Measurements from ENCODE around the gene CEP85L.
"Not testable (repeated sequence)": the region's sequence is repeated elsewhere in the genome, so short reads cannot be mapped to it uniquely, and the experiment has no call there.

CEP85L gene

DNA sequence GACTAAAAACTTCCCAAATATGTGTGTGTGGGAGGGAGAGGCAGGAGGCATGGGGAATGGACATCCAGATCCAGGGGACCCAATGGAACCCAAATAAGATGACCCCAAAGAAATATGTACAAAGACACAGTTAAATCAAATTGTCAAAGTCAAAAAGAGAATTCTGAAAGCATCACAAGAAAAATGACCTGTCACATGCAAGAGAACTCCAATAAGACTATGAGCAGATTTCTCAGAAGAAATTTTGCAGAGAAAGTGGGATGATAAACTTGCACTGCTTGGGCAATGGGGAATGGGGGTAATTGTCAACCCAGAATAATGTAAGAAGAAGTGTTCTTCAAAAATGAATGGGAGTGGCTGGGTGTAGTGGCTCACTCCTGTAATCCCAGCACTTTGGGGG lies 162.8 kb downstream of the CEP85L start:
- FAIRE-seq: no peak
- no peak for TF ChIP-seq POLR2A (IDR thresholded peaks at IDR 0.05; ENCODE audit: low read depth, low read length)
- DNase-seq (ENCODE audit: insufficient read length, low spot score): no peak

DNA sequence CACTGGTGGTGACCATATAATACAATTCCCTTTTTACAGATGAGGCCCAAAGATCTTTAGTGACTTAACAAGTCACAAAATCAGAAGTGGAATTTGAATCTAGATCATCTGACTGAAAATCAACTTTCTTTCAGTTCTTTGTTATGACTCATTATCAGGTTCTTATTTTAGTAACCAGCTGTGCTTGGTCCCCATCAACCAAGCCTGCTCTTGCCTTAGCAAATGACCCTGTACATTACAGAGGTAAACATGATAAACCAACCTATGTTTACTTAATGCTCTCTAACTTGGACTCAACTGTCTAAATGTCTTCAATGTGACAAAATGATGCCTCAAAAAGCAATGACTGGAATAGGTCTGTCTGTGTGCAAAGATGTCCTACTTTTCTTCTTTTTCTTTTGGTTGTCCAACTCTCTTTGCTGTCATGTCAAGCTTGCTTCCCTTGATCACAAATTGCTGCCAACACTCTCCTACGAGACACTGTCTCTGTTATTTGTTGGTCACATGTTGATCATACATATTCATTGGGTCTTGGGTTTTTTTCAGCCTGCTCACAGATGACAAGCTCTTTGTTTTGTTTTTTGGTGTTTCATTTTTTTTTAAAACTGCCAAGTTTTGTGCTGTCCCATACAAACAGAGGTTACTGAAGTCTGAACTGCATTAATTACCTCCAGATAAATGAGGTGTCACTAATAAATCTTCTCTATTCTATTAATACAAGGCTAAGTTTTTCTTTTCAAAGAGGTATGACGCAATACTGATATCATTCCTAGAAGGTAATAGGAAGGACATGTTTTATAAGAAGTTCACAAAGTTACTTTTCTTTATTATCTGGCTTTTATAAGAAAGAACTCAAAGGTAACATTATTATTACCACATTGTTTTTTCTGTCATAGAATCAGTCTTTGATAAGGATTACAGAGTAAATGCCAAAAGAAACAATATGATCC lies 165.5 kb downstream of the CEP85L start:
- FAIRE-seq: no peak
- TF ChIP-seq POLR2A (IDR thresholded peaks at IDR 0.05; ENCODE audit: low read depth, low read length): no peak
- no peak for DNase-seq (ENCODE audit: insufficient read length, low spot score)

DNA sequence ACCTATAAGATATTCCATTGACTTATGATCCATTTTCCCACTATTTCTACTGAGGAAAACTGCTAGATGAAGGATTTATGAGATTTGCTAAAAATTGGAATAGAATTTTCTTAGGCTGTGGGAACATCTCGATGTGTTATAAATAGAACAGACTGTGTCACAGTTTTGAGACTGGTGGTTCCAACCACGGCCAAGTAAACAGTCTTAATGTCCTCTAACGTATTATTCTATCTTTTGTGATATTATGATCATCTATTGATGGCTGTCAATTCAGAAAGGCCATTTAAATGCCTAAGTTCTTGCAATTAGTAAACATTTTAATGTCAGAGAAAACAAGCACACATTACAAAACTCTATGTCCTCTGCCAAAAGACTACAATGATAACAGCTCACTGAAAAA lies 174.8 kb downstream of the CEP85L start:
- FAIRE-seq: no peak
- no peak for DNase-seq (ENCODE audit: insufficient read length, low spot score)

DNA sequence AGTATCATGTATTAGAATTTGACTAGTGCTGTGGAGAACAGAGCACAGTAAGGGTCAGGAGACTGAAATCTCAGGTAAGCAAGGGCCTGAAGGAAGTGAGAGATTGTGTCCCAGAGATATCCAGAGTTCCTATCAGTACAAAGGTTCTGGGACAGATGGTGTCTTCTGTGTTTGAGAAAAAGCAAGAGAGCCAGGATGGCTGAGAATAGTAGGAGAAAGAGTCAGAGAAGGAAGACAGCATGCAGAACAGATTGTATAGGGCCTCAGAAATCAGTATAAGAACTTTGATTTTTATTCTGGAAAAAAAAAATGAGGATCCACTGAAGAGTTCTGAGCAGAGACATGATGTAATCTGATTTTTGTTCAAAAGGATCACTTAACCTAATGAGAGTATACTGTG lies 178.1 kb downstream of the CEP85L start:
- FAIRE-seq (no peak), DNase-seq (ENCODE audit: insufficient read length, low spot score) (no peak)
- no peak for TF ChIP-seq POLR2A (IDR thresholded peaks at IDR 0.05; ENCODE audit: low read depth, low read length)

More for the DNA sequence above, 174.8 kb downstream of the CEP85L start:
- TF ChIP-seq POLR2A (IDR thresholded peaks at IDR 0.05; ENCODE audit: low read depth, low read length): no peak

DNA sequence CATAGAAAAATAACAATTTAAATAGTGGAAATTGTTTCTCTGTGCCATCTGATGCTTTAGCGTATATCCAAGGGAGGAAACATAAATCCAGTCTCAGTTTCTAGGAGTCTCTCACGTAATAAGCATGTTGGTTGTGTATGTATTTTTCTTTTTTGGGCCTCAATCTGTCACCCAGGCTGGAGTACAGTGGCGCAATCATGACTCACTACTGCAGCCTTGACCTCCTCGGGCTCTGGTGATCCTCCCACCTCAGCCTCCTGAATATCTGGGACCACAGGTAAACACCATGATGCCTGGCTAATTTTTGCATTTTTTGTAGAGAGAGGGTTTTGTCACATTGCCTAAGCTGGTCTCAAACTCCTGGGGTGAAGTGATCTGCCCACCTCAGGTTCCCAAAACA lies 181.9 kb downstream of the CEP85L start:
- DNase-seq (ENCODE audit: insufficient read length, low spot score) (no peak), FAIRE-seq (no peak)
- no peak for TF ChIP-seq POLR2A (IDR thresholded peaks at IDR 0.05; ENCODE audit: low read depth, low read length)

DNA sequence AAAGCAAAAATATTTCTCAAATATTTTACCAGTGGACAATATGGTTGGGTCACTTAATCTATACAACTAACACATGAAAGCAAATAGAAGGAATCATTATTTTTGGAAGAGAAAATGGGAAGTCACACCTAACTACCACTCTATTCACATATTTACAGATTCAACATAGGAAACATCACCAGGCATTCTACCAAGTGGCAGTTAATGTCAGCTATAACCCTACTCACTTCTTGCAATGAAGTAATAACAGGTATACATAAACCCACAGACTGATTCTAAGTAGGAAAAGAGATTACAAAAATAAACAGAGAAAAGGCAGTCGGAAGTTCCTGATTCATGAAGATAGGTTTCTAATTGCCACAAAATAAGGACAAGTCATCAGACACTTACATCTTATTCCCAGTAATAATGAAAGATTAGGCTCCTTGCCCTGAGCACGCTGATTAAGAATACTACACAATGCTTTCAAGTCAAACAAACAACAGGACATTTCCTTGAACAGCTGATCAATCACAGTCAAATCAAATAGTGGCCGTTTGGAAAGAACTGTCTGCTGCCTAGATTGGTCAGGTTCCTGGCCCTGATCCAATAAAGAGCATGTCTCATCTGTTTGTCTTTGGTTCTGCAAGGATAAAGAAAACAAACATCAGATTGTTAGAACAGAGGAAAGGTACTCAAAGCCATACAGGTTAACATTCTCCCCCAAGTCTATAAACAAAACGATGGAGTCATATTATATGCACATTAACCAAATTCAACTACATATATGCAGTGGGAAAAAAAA lies 182.5 kb downstream of the CEP85L start:
- FAIRE-seq (no peak), DNase-seq (ENCODE audit: insufficient read length, low spot score) (no peak)
- TF ChIP-seq POLR2A (IDR thresholded peaks at IDR 0.05; ENCODE audit: low read depth, low read length): no peak

DNA sequence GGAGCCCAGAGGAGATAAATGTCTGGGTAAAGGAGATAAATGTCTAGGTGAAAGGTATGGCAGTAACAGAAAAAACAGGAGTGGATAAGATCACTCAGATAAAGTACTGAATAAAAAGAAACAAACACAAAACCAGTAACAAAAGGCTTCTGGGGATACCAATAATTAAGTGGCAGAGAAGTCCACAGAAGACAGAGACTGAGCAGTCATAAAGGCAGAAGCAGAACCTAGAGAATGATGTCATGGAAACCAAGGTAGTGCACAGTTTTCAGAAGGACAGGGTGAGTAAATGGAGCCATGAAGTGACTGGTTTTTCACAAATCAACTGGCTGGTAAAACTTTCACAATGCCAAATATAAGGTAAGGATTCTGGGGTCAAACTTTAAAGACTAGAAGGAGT lies 184.2 kb downstream of the CEP85L start:
- TF ChIP-seq POLR2A (IDR thresholded peaks at IDR 0.05; ENCODE audit: low read depth, low read length): no peak
- DNase-seq (ENCODE audit: insufficient read length, low spot score): no peak
- FAIRE-seq: no peak

DNA sequence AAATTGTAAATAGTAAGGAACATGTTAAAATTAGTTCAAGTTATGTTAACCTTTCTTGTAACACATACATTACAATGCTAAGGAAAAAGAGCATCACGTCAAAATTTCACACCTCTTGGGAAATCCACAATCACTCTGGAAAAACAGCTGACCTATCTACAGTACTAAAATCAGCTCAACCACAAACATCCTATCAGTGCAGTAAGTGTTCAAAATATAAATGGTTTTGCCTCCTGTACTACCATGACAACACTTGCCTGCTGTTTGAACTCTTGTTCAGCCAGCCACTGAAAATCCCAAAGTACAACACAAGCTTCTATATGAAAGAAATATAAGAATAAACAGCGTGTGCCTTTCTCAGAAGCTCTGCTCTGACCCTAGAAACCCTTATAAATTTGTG lies 186.8 kb downstream of the CEP85L start:
- FAIRE-seq (no peak), DNase-seq (ENCODE audit: insufficient read length, low spot score) (no peak)
- TF ChIP-seq POLR2A (IDR thresholded peaks at IDR 0.05; ENCODE audit: low read depth, low read length): no peak

DNA sequence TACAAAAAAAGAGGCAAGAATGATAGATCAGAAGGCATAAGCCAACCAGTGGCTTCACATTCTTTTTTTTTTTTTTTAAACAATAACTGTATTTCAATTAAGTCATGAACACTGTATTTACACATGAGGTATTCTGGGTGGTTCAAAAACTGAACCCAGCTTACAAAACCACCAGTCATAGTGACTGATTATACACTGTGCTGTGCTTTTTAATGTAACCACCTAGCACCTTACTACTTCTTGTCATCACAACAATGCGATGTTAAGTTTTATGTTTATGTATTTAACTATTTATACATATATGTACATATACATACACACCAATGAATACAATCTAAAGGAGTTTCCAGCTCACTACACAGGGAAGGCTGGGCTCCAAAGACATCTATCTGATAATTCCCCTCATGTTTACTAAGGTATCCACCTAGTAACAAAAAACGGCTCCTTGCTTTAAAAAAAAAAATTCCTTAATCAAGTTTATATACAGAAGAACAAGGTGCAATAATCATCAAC lies 190.4 kb downstream of the CEP85L start:
- FAIRE-seq (no peak), DNase-seq (ENCODE audit: insufficient read length, low spot score) (no peak)
- no peak for TF ChIP-seq POLR2A (IDR thresholded peaks at IDR 0.05; ENCODE audit: low read depth, low read length)

DNA sequence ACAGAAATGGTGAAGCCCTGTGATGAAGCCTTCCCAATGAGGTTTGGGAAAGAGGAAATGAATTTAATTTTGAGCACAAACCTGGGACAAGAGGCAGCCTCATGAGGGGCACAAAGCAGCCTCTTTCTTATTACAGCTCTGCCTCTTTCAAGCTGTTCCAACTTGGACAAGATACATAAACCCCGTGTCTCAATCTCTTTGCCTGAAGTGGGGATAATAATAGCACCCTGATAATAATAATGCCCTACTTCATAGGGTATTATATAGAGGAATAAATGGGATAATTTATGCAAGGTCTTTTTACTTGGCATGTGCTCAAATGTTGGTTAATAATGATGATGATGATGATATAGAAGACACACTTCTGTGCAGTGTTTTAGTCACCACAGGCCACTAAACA lies 194.4 kb downstream of the CEP85L start:
- DNase-seq (ENCODE audit: insufficient read length, low spot score) (no peak), FAIRE-seq (no peak)
- no peak for TF ChIP-seq POLR2A (IDR thresholded peaks at IDR 0.05; ENCODE audit: low read depth, low read length)

DNA sequence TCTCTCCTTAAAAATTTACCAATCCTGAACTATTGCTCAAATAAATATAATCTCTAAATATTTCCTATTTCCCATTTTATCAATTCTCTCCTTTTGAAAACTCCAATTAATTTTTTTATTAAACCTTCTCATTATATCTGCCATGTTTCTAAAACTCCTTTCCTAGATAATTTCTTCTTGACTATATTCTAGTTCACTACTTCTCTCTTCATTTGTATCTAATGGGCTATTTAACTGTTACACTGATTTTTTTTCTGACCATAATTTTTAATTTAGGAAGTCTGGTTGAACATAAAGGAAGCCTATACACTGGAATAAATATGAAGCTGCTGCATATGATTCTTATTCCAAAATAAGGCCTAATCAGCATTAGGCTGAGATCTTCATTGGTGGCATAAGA lies 199.6 kb downstream of the CEP85L start:
- TF ChIP-seq POLR2A (IDR thresholded peaks at IDR 0.05; ENCODE audit: low read depth, low read length): no peak
- no peak for FAIRE-seq
- no peak for DNase-seq (ENCODE audit: insufficient read length, low spot score)

DNA sequence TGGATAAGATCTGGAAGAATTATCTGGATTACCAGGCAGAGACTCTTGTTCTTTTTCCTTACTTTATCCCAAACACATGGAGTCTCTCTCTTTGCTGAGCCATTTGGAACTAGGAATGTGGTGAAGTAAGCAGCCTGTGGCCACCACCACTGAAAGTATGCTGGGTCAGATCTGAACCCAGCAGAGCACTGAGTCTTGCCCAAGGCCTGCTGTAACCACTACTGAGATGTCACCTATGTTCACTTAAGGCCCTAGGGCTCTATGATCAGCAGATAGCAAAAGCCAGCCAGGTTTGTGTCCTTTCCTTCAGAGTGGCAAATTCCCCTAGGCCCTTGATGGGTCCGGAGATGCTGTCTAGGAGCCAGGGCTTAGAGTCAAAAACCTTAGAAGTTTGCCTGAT lies 206.6 kb downstream of the CEP85L start:
- TF ChIP-seq POLR2A (IDR thresholded peaks at IDR 0.05; ENCODE audit: low read depth, low read length): no peak
- no peak for FAIRE-seq
- no peak for DNase-seq (ENCODE audit: insufficient read length, low spot score)

DNA sequence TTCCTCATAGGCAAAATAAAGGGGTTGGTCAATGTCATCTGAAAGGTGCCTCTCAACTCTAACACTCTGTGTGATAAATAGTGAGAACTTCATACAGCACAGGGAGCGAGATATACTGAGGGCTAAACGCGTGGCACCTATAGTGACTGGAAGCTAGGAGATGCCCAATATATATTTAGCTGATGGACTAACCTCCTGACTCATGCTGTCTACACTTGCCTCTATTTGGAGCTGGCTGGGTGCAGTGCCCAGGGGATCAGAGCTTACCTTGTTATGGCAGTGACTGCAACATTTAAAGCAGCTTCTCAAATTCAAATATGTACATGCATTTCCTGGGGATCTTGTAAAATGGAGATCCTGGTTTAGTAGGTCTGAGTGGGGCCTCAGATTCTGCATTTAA lies 214.9 kb downstream of the CEP85L start:
- DNase-seq (ENCODE audit: insufficient read length, low spot score) (no peak), FAIRE-seq (no peak)
- TF ChIP-seq POLR2A (IDR thresholded peaks at IDR 0.05; ENCODE audit: low read depth, low read length): no peak

DNA sequence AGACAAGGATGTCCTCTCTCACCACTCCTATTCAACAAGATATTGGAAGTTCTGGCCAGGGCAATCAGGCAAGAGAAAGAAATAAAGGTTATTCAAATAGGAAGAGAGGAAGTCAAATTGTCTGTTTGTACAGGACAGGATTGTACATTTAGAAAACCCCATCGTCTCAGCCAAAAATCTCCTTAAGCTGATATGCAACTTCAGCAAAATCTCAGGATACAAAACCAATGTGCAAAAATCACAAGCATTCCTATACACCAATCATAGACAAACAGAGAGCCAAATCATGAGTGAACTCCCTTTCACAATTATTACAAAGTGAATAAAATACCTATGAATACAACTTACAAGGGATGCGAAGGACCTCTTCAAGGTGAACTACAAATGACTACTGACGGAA lies 217.2 kb downstream of the CEP85L start:
- DNase-seq (ENCODE audit: insufficient read length, low spot score); FAIRE-seq: not testable (repeated sequence)

DNA sequence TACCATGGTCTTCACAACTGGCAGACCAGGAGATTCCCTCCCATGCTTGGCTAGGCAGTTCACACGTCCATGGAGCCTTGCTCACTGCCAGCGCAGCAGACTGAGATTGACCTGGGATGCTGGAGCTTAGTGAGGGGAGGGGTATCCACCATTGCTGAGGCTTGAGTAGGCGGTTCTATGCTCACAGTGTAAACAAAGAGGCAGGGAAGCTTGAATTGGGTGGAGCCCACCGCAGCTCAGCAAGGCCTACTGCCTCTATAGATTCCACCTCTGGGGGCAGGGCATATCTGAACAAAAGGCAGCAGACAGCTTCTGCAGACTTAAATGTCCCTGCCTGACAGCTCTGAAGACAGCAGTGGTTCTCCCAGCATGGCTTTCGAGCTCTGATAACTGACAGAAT lies 230.1 kb downstream of the CEP85L start:
- DNase-seq (ENCODE audit: insufficient read length, low spot score); FAIRE-seq: not testable (repeated sequence)

Measured in H54 (cell line).